Measurements from ENCODE around the gene AHI1.

Gene AHI1

GRCh38 chr6:135323979-135324378 lies 173.6 kb downstream of the AHI1 start:
- DNase-seq, result no peak

GRCh38 chr6:135323202-135323668 lies 174.3 kb downstream of the AHI1 start:
- no peak for DNase-seq

GRCh38 chr6:135322427-135323201 lies 174.9 kb downstream of the AHI1 start:
- no peak for DNase-seq

DNA sequence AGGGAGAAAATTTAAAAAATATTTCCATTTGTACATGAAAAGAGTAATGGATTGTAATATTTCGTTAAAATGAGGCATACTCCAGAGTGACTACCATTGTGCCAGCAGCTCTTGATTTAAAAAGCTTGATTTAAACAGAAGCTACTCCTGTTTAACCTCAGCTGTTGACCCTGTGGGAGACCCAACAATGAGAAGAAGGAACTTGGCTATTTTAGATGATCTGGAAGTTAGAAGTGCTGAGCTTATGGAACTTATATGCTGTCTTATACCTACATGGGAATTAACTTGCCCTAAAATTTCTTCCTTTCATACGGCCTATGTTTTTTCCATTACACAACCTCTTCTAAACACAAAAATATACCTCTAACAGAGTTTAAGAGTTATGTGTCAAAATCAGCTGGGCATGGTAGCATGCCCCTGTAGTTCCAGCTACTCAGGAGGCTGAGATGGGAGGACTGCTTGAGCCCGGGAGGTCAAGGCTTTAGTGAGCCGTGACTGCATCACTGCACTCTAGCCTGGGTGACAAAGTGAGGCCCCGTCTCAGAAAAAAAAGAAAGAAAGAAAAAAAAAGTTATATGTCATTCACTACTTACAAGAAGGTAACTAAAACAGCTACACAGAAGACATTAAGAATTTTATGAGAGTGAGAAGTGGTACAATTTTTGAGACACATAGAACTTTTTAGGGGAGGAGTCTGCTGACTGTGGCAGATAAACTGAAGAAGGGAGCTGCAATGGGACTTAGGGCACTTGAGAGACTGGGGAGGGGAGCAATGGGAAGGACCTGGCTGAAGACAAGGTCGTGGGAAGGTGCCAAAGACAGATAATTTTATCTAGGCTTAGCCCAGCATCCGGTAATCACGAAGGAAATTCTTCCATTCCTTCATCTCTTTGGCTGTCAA lies 176.6 kb downstream of the AHI1 start:
- no peak for DNase-seq

DNA sequence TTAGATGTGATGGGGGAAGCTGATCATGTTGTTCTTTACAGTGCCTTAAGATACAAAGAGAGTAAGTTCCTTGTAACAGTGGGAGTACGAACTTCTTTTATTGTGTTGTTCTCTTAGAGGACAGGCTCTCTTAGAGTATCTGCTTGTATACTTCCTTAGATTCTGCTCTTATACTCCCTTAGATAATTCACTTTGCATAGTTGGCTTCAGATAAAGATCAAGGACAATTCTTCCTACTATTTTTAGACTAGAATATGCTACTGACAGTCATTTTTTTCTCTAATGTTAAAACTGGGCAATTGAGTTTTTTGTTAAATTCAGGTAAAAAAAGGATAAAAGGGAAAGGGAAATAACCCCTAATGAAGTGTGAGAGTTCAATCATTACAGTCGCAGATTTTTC lies 177.7 kb downstream of the AHI1 start:
- no peak for DNase-seq

GRCh38 chr6:135318738-135319469 lies 178.6 kb downstream of the AHI1 start:
- no peak for DNase-seq

DNA sequence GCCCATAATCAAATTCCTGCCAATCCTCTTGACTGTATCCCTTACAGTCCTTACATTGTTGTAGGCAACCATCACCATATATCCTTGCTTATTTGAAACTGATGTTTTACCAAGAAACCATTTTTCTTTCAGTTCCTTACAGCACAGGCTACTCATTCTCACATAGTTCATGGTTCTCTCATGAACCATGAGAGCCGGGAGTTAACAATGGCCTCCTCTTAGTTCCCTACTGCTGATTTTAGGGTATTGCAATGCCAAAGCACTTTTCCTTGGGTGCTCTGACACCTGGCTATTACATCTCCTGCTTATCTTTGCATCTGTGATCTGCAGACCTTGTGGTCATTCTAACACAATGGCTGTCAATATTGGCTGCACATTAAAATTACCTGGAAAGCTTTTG lies 183.0 kb downstream of the AHI1 start:
- no peak for DNase-seq

DNA sequence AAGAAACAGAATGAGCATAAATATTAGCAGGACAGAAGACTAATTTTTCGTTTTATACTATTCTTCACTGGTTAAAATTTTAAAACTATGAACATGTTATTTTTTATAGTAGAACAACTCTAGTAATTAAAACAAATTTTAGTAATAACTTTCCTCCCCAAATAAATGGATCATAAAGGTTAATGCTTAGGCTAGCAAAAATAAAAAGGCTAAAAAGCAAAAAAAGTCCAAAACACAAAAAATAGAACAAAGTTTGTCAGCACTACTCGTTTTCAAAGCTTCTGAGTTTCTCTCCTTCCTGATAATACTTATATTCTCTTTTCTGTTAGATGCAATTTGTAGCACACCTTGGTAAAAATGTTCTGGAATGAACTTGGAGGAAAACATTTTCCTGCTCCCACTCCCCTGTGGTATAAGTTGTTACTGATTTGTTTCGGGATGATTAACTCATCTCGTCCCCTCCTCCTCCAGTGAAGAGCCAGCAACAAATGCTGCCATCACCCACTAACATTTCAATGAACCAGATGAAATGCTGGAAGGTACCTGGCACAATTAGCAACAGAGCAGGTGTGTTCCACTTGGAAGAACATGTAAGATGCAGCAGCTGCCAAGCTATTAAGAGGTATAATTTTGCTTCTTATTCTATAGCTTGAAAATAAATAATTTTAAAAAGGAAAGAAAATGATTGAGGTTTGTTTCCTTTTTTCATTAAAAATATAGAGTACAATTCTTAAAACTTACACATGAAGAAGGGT lies 185.9 kb downstream of the AHI1 start:
- DNase-seq, result no peak

DNA sequence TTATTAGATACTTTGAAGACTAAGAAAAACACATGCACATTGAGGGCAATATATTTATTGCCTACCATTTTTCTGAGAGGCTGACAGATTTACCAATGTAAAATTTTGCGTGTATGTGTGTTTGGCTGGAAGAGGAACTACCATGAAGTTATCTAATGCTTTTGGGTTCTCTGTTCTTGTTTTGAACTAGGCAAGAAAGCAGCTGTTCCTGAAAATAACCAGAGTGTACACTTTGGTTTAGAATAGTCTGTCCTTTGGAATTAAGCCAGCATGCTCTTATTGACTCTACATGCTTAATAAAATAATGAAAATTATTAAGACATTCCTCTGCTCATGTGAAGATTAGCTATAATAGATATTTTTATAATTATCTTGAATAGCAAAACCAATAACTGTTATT lies 187.2 kb downstream of the AHI1 start:
- no peak for DNase-seq

DNA sequence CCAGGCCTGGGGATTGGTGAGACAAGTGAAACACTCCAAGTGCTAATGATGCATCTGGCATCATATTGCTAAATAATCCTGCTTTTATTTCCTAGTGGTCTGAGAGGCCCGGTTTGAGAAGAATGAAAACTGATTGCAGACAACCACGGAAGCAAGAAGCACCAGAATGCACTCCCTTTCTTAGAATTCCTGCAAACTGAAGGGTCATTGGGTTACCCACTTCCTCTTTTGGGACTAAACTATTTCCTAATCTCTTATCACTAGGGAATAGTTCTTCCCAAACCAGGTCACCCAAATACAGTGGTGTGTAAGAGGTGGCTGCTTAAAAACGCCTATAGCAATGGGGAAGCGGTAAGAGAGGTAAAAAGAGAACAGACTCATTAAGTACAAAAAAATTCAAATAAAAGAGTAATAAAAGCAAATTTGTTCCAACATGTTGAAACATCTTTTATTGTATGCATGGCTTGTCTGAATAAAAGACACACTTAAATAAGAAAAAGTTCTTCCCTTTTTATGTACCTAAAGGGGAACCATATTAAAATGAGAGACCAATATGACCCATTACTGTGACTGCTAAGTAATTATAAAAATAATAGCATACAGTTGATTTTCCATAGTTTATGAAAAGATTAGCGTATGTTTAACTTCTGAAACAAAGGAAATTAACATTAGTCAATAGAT lies 190.7 kb downstream of the AHI1 start:
- DNase-seq, result no peak

- no peak for DNase-seq
These were observed 191.4 kb downstream of the AHI1 start for GRCh38 chr6:135306166-135306565.

- DNase-seq, result no peak
These were observed 191.9 kb downstream of the AHI1 start for GRCh38 chr6:135305684-135306083.

GRCh38 chr6:135304883-135305282 lies 192.7 kb downstream of the AHI1 start:
- DNase-seq, result no peak

GRCh38 chr6:135301304-135301703 lies 196.2 kb downstream of the AHI1 start:
- no peak for DNase-seq

GRCh38 chr6:135300576-135300975 lies 197.0 kb downstream of the AHI1 start:
- DNase-seq, result no peak

- DNase-seq, result no peak
These were observed 198.3 kb downstream of the AHI1 start for GRCh38 chr6:135299256-135299655.

GRCh38 chr6:135298455-135298854 lies 199.1 kb downstream of the AHI1 start:
- no peak for DNase-seq

GRCh38 chr6:135296715-135297114 lies 200.8 kb downstream of the AHI1 start:
- no peak for DNase-seq

- DNase-seq, result no peak
These were observed 202.5 kb downstream of the AHI1 start for GRCh38 chr6:135295085-135295484.

DNA sequence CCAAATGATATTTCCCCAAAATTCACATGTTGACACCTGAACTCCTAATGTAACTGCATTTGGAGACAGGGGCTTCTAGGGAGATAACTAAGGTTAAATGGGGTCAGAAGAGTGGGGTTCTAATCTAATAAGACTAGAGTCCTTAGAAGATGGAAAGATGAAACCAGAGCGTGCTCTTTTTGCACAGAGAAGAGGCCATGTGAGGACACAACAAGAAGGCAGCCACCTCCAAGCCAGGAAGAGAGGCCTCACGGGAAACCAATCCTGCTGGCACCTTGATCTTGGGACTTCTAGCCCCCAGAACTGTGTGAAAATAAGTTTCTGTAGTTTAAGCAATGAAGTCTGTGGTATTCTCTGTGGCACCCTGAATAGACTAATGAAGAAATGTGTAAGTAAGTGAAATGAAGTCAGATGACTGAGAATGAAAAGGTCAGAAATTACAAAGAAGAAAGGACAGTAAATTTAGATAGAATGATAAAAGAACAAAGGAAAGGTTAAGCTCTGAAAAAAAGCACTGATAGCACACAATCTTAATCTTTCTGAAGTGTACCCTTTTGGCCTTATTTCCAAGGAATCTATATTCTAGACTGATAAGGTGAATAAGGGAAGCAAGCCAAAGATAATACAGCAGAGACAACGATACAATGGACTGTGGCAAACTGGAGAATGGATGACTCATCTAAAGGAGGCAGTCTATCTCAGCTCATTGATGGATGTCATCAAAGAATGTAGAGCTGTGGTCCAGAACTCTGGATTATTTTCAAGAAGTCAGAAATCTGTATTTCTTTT lies 206.1 kb downstream of the AHI1 start:
- no peak for DNase-seq

GRCh38 chr6:135289816-135290215 lies 207.7 kb downstream of the AHI1 start:
- DNase-seq, result no peak

Data from activated CD8-positive, alpha-beta memory T cell treated with anti-CD3 and anti-CD28 coated beads, Interleukin-2, amount 50 U/mL, for 4 hours (primary cell).